Fibroblast of pulmonary artery (primary cell): Measurements from ENCODE around the gene KRT3.

Source experiments
- DNase-seq: peaks from one replicate; pipeline ENCODE4 v3.0.0-alpha.2; 2010; ENCODE audit warnings: low read depth
- H3K4me3 ChIP-seq: replicated peaks from 2 replicates; pipeline ENCODE4 v1.5.1; 2011; ENCODE audit warnings: low read depth, mild to moderate bottlenecking, control low read depth, low read length, moderate library complexity
- TF ChIP-seq, protein P1 (sequence below): IDR thresholded peaks from 2 replicates; pipeline ENCODE4 v1.5.1; 2011; ENCODE audit warnings: mild to moderate bottlenecking, control low read depth, low read length, inconsistent platforms; ENCODE audit errors: missing control alignments

Gene KRT3

DNA sequence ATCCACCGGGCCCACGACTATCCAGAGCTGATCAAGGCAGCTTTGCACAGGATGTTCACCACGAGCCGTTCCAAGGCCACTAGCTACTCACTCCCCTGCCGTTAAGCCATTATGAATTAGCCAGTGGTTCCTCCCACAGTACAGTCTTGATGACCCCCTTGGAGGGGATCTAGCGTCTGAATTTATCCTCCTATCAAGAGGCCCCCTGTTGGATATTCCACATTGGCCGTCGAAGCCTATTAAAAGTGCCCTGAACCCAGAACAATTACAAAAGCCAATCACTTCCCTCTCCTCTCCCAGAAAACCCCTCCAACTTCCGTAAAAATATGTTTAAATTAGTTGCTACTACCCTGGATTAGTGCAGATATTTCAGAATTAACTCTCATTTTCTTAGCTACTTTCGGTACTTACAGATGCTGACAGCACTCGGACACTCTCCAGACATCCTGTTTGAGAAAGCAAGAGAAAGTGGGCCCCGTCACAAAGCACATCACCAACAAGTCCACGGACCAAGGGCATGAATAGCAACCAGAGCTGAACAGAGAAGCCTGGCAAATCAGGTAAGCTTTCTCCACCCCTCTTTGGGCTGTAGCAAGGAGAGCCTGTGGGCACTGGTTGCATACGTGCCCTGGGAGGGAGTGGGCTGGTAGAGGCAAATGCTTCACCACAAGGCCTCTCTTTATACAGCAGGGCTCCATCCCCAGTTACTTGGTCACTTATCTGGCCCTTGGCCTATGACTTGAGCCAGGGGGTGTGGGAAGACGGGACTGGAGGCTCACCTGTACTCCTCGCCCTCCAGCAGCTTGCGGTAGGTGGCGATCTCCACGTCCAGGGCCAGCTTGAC, 5.3 kb downstream of the KRT3 start:
- TF ChIP-seq, protein P1, sequence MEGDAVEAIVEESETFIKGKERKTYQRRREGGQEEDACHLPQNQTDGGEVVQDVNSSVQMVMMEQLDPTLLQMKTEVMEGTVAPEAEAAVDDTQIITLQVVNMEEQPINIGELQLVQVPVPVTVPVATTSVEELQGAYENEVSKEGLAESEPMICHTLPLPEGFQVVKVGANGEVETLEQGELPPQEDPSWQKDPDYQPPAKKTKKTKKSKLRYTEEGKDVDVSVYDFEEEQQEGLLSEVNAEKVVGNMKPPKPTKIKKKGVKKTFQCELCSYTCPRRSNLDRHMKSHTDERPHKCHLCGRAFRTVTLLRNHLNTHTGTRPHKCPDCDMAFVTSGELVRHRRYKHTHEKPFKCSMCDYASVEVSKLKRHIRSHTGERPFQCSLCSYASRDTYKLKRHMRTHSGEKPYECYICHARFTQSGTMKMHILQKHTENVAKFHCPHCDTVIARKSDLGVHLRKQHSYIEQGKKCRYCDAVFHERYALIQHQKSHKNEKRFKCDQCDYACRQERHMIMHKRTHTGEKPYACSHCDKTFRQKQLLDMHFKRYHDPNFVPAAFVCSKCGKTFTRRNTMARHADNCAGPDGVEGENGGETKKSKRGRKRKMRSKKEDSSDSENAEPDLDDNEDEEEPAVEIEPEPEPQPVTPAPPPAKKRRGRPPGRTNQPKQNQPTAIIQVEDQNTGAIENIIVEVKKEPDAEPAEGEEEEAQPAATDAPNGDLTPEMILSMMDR = no peak
- DNase-seq = no peak
- H3K4me3 ChIP-seq = no peak overlapping the region

DNA sequence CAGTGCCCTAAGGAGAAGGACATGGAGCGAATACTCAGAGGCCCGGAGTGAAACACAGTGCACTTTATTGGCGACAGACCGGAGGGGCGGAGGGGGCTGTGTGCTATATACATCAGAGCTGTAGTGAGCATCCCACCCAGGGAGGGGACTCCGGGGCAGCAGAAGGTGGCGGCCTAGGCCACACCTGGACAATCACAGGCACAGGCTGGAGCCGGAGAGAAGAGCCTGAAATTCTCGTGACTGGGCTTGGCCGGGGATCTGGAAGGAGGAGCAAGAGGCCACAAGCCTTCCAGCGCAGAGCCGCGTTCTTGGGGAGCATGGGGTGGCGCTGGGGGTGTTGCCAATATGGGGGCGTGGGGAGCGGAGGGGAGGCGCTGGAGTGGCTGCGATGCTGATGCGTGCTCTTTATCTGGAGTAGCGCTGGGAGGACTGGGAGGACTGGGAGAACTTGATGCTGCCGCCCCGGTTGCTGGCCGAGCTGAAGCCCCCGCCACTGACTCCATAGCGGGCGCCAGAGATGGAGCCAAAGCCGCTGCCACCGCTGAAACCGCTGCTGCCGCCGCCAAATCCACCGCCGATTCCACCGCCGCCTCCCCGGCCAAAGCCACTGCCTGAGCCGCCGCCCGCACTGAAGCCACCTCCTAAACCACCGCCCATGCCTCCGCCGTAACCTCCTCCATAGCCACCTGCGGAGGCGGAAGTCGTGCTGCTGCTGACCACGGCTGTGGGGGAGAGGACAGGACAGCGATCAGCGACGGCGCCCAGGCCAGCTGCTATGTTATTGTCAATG, 6.1 kb downstream of the KRT3 start:
- TF ChIP-seq, protein P1 = no peak
- no peak overlapping the region for H3K4me3 ChIP-seq
- DNase-seq = no peak

DNA sequence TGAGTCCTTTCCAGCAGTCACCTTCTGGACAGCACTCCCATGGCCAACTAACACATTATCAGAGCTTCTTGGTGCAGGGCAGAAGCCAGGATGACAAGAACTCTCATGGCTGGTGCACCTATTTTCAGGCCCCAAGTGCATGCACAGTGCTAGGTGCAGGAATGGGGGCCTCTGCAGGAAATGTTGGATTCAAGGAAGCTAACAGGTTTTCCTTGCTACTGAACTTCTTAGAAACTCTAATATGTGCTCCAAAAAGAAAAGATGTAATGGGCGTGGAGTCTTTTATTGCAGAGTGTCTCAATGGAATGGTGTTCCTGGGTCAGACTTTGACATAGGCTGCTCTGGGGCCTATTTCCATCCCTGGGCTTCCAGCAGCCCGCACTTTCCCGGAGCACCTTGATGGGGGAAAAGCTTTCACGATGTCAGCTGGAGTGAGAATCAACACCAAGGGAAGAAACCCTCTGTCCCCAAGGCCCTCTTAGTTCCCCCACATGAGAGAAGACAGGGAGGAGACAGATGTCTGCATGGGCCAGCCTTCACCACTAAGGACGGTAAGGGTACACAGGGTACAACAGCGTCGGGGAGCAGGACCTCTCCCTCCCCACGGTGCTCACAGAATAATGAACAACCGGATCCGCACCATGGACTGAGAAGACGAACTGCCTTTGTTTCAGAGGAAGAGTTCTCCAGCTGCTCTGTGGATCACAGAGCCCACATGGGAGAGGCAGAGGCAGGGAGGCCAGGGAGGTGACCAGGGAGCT, 6.9 kb downstream of the KRT3 start:
- no peak for DNase-seq
- TF ChIP-seq, protein P1 = no peak
- no peak overlapping the region for H3K4me3 ChIP-seq

DNA sequence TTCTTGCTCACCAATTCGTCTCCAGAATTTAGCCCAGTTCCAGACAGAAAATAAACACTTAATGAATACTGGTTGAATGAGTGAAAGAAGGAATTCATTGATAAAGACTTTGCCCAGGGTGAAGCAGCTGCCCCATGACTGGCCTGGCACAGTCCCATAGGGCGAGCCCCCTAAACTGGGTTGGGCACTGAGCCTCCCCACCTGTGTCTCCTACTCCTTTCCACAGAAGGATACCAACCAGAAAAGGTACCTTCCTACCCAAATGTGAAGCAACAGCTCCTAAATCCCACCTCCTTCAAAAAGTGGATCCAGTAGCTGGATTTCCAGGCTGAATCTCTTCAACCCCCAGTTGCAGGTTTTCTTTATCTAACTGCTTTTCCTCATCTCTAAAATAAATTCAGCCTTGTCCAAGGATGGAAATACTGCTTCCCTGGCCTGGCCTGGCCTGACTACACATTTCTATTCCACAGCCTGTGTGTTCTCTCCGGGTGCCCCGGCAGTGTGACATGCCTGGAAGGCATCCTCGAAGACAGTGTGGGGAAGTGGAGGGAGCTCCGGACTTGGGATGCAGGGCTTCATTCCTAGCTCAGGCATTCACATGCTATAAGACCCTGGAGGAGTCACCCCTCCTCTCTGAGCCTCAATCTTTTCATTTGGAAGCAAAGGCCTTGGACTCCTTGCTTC, 7.6 kb downstream of the KRT3 start:
- H3K4me3 ChIP-seq = no peak overlapping the region
- TF ChIP-seq, protein P1 = no peak
- DNase-seq = no peak

DNA sequence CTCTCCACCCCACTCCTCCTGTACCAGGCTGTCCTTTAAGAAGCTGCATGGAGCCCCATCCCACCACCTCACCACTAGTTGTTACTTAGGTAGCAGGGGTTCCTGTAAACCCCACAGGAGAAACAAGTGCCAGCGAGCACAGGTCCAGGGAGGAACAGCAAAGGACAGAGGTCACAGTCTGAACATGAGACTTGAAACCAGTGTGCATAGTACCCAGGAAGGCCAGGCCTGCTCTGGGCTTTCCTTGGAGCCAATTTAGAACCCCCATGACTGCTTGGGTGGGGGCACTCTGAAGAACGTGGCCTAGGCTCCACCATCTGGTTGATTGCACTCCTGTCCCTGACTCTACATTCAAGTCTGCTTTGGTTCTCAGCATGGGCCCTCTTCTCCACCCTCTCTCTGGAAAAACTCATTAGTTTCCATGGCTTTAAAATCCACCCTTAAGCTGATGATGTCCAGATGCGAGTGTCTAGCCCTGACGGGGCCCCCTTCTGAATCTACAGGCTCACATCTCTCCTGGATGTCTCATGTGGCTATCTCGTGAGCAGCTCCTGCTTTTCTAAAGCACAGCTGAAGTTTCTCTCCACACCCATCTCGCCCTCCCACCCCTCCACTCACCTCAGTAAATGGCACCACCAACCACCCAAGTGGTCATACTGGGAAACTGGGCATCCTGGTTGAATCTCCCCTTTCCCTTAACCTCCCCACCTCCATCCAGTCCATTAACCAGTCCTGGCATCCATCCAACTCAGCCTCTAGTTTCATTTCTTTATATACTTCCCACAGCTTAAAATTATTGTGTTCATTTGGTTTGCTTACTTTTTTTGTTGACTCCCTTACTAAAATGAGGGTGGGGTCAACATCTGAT, 8.4 kb downstream of the KRT3 start:
- TF ChIP-seq, protein P1 = no peak
- DNase-seq = no peak
- H3K4me3 ChIP-seq = no peak overlapping the region

DNA sequence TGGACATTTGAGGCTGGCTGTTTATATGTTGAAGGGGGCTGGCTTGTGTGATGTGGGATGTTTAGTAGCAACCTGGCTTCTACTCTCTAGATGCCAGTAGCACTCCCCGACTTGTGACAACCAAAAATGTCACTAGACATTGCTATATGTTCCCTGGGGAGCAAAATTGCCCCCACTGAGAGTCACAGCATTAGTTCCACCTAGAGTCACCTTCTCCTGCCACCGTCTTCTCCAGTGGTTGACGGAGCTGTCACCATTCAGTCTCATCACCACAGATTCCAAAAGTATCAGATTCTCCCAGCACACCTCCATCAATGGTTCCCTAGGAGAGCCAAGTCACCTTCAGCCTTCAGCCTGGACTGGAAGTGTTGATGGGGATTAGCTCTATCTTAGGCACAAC, 11.0 kb downstream of the KRT3 start:
- no peak overlapping the region for H3K4me3 ChIP-seq
- TF ChIP-seq, protein P1 = no peak
- no peak for DNase-seq
